ENCODE results near the gene DRICH1.

DNA sequence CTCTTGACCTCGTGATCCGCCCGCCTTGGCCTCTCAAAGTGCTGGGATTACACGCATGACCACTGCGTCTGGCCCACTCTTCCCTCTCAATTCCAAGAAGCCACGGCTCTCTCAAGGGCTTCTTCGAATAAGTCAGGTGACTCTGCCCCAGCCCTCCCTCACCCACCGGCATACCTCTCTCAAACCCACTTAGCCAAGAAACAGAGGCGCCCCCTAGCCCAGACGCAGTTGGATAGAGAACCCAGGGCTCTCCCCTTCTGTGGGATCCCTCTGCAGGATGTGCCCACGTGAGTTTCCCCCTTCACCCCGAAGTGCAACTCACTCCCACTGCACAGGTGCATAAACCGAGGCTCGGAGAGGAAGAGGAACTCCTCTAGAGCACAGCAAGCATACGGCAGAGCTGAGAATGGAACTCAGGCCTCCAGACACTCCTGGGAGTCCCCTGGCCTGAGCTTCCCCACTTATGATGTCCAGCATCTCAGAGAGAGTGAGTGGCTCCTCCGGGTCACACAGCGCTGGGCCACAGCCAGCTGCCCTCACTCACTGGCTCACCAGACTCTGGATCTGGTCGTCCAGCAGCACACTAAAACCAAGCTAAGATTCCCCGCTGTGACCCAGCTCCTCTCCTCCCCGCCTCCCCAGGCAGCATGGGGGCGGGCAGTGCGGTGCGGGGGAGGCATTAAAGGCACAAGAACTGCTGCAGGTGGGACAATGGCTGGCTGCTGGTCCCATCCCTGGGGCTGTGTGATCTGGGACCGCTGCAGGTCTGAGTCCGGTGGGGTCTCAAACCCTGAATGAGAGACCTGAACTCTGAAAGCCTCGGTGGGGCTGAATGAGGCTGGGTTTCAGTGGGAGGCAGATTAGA, 41.9 kb upstream of the DRICH1 start:
- no peak for TF ChIP-seq EZH2 (IDR thresholded peaks at IDR 0.05; ENCODE audit: insufficient read depth, poor library complexity, severe bottlenecking)
- TF ChIP-seq EZH2phosphoT487 (IDR thresholded peaks at IDR 0.05; ENCODE audit: insufficient read depth, low read depth), result no peak
